Kasumi-1 (cell line): ENCODE measurements around the gene POP4.

Experiments
- DNase-seq, 2 experiments: peaks; one replicate each; lab custom pipeline; 2025; lab: John Stamatoyannopoulos, UW

Gene POP4

DNA sequence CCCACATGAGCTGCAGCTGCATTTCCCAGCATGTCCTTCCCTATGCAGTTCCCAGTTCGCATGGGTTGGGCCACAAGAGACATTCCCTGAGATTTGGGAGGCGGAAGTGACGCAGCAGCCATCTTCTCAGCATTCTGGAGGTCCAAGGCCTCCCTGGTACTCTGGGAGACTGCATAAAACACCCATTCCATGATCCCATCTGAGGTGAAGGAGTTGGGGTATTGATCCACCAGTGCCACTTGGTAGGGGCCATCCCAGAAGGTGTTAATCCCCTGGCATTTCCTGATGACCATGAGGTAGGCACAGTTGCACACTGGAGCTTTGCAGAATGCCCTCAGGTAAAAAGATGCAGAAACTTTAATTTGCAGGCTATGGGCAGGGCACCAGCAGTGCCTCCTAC lies 25.4 kb downstream of the POP4 start:
- DNase-seq = no peak

- no peak for DNase-seq
Observed at GRCh38 chr19:29634002-29634401, 27.9 kb downstream of the POP4 start.

- no peak for DNase-seq
Observed at GRCh38 chr19:29634423-29635130, 28.5 kb downstream of the POP4 start.

GRCh38 chr19:29635963-29636362 lies 29.9 kb downstream of the POP4 start:
- no peak for DNase-seq

DNA sequence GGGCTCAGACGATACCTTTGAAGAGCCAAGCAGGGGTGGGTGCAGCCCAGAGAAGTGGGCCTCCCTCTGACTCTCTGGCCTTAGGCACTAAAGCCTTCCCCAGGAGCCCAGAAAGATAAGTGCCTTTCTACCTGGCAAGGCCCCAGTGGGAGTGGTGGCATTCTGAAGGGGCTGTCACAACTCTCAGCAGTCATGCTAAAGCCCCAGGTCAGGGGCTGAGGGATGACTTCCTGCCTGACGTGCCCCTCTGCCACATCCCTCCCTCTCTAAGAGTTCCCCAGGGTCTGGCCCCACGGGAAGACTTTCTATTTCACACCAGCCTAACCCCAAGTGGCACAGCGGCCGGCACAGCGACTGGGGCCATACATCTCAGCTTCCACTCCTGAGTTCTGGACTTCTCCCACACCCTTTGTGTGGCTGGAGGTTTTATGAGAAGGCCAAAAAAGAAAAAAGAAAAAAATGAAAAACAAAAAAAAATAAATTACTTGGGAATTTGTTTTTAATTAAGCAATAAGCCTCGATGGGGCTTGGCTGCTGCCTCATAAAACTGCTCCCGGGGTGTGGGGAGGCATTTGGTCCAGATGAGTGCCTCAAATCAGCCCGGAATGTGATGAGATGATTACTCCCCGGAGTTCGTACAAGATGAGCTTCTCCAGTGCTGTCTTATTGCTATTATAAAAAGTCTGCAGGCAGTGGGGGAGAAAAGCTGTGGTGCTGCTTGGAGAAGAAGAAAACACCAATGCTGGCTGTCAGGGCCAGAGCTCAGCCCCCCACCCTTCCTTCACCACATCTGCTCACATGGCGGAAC lies 30.7 kb downstream of the POP4 start:
- no peak for DNase-seq

GRCh38 chr19:29639086-29639485 lies 33.0 kb downstream of the POP4 start:
- no peak for DNase-seq

DNA sequence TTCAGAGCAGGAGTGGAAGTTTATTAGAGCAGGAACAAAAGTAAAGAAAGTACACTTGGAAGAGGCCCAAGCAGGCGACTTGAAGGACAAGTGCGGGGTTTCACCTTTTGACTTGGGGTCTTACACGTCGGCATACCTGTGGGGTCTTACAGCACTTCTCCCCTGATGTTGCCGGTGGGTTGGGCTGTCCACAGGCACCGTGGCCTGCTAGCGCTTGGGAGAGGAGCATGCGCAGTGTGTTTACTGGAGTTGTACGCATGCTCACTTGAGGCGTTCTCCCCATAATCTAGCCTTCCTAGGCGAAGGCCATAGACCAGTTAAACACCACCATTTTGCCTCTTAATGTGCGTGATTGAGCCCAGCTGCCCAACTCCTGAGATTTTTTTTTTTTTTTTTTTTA lies 34.1 kb downstream of the POP4 start:
- DNase-seq = no peak

- no peak for DNase-seq
Observed at GRCh38 chr19:29641597-29641996, 35.5 kb downstream of the POP4 start.

DNA sequence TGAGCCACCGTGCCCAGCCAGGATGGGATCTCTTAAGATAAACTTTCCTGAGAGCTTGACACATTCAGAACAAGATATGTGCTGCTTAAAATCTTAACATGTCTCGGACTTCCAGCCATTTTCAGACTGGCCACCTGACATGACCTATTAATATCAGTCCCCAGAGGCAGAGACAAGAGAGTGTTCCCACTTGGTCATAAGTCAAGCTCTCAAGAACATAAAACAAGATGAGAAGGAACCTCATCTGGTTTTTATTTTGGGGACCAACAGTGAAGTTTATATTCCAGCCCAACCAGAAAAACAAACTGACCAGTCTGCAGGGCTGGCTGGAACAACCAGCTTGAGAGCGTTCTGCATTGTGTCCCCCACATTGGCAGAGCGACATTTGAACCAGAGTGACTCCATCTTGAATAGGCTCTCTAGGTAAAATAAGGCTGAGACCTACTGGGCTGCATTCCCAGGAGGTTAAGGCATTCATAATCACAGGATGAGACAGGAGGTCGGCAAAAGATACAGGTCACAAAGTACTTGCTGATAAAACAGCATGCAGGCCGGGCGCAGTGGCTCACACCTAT lies 37.4 kb downstream of the POP4 start:
- no peak for DNase-seq

DNA sequence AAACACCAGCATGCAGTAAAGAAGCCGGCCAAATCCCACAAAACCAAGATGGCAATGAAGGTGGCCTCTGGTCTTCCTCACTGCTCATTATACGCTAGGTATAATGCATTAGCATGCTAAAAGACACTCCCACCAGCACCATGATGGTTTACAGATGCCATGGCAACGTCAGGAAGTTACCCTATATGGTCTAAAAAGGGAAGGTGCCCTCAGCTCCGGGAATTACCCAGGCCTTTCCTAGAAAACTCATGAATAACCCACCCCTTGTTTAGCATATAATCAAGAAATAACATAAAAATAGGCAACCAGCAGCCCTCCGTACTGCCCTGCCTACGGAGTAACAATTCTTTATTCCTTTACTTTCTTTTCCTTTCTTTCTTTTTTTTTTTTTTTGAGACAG lies 38.1 kb downstream of the POP4 start:
- DNase-seq = no peak

DNA sequence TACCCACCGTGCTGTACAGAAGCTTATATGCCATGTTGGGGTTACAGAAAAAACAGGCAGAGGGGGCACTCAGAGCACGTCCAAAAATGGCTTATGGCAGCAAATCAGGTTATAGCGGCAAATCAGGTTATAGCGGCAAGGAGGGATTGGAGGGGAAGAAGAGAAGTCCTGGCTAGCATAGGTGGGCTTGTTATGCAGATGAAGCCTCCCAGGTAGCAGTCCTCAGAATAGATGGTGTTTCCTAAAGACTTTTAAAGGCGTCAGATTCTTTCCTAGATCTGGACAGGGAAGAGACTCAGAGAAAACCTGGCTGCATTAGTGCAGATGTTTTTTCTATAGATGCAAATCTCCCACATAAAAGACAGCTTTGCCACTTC lies 39.4 kb downstream of the POP4 start:
- DNase-seq = no peak

DNA sequence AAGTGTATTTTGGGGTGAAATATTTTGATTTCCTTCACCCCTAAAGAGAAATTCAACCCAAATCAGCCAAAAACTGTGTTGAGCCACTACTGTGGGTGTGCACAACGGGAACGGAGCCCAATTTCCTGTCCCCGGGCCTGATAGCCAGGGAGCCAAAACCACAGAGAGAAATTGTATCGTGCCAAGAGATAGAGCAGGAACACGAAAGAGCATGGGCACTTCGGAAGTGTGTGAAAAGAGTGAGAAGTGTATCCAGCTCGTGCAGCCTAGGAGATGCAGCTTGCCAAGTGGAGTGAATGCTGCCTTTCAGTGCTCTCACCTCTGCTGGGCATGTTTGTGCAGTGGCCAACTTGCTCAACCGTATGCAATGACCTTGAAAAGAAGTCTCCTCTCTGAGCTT lies 39.8 kb downstream of the POP4 start:
- DNase-seq = peak; percentile 63 to 79

GRCh38 chr19:29650772-29651387 lies 44.8 kb downstream of the POP4 start:
- DNase-seq = no peak

GRCh38 chr19:29651622-29652394 lies 45.7 kb downstream of the POP4 start:
- DNase-seq = no peak

- DNase-seq = no peak
Observed at GRCh38 chr19:29653398-29653797, 47.3 kb downstream of the POP4 start.

DNA sequence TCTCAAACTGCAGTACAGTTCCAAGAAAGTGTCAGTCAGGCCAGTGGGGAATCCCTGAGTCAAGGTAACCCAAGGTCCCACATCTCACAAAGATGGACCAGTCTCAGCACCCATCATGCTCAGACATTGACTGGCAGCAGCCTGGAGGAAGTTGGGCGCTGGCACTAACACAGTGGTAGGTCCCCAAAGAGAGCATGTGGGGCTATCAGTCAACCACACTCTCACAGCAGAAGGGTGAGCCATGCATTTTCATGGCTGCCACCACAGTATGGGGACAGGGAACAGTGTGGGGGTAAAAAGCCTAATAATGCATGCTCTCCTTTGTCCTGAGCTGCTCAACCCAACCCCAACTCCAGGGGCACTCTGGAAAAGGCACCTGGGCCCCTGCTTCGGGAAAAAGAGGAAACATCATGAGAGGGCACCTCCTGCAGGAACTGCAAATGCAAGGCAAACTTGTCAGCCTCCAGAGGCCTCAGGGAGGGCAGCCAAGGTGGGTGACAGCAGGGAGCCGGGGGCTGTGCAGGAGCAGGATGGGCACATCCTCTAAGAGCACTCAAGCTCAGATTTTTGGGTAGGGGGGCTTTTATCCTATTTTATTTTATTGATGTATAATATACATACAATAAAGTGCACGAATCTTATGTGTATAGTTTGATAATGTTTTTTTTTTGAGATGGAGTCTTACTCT lies 49.7 kb downstream of the POP4 start:
- DNase-seq = no peak

GRCh38 chr19:29658221-29658991 lies 52.3 kb downstream of the POP4 start:
- DNase-seq = no peak

GRCh38 chr19:29660835-29661234 lies 54.8 kb downstream of the POP4 start:
- DNase-seq = no peak

DNA sequence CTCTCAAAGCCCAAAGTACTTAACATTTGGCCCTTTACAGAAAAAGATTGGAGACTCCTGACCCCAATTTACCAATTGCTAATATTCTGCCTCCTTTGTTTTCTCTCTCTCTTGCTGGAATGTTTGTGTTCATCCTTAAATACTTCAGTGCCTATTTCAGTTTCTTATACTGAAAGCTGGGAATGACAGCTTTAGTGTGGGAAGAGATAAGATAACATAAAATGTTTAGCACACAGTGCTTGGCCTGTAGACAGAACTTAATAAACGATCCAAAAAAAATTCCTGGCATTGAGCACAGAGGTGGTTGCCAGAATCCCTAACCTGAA lies 56.2 kb downstream of the POP4 start:
- DNase-seq = no peak

- DNase-seq = no peak
Observed at GRCh38 chr19:29662604-29663404, 56.7 kb downstream of the POP4 start.
